ENCODE results near the gene HEXA. TPM values are rescaled to one million over a fixed set of nuclear protein-coding genes. Genes with fewer than 3 reads are reported as not detected.

The HEXA gene
- total RNA-seq, 2 donors from 2014 or later = 67.1 to 97.3 TPM

DNA sequence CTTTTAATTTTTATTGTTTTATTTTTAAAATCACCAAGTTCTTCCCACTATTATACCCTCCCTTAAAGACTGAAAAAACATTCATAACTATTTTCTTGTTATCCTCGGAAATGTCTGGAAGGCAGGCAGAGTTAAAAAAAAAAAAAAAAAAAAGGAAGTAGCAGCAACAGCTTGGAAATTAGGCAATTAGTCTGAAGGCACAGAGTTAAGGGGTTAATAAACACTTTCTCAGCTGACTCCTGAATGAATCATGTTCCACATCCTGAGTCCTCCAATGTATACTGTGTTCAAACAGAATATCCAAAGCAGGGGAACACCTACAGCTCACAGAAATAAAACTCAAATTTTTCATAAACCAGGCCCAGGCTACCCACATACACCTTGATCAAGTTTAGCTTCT, 5.8 kb downstream of the HEXA start:
- Histone ChIP-seq H3K4me1 (no peaks in the 10 kb centered on the region), H3K4me3 (no peak overlapping the region), H3K27ac (no peak overlapping the region), H3K36me3 (no peaks in the 10 kb centered on the region), H3K27me3 (no peaks in the 10 kb centered on the region), H3K9me3 (no peaks in the 10 kb centered on the region), H3K9ac (ENCODE audit: low read depth in 2 of 2, low read length in 2 of 2) (no peak overlapping the region)
- intact Hi-C loops (cut with DNase I) = no loop called here
- no peak for TF ChIP-seq CTCF (IDR thresholded peaks at IDR 0.05)
- DNase-seq = no peak

DNA sequence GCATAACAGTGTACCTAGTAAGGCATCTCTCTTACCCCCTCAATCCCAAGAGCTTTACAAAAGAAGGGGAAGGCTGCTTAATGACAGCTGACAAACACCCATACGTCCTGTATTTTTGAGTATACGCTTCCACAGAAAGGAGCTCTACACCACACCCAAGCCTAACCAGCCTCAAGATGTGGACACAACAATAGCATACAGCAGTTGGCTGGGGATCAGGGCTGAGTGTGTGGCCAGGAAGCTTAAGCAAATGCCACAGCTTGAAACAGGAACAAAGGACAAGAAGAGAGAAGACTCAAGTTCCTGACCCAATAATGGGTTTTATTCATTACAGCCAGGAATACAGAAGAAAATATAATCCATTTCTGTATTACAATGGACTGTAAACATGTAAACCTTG, 6.9 kb downstream of the HEXA start:
- no peaks in the 10 kb centered on the region for H3K27me3 ChIP-seq
- no peak for DNase-seq
- H3K9ac ChIP-seq (ENCODE audit: low read depth in 2 of 2, low read length in 2 of 2) = no peak overlapping the region
- H3K4me1 ChIP-seq = no peaks in the 10 kb centered on the region
- no peak overlapping the region for H3K27ac ChIP-seq
- no peak for TF ChIP-seq CTCF (IDR thresholded peaks at IDR 0.05)
- no peaks in the 10 kb centered on the region for H3K9me3 ChIP-seq
- no peak overlapping the region for H3K4me3 ChIP-seq
- no peaks in the 10 kb centered on the region for H3K36me3 ChIP-seq
- intact Hi-C loops (cut with DNase I) = no loop called here

GRCh38 chr15:72368325-72368724, 7.5 kb downstream of the HEXA start:
- intact Hi-C loops (cut with DNase I) = no loop called here
- no peaks in the 10 kb centered on the region for H3K27me3 ChIP-seq
- DNase-seq = no peak
- H3K4me1 ChIP-seq = no peaks in the 10 kb centered on the region
- no peak overlapping the region for H3K4me3 ChIP-seq
- no peak for TF ChIP-seq CTCF (IDR thresholded peaks at IDR 0.05)
- H3K36me3 ChIP-seq = no peaks in the 10 kb centered on the region
- H3K27ac ChIP-seq = no peak overlapping the region
- H3K9me3 ChIP-seq = no peaks in the 10 kb centered on the region
- no peak overlapping the region for H3K9ac ChIP-seq (ENCODE audit: low read depth in 2 of 2, low read length in 2 of 2)

- intact Hi-C loops (cut with DNase I) = no loop called here
- Histone ChIP-seq H3K4me3 (no peak overlapping the region), H3K36me3 (no peaks in the 10 kb centered on the region), H3K4me1 (no peaks in the 10 kb centered on the region), H3K27me3 (no peaks in the 10 kb centered on the region), H3K9me3 (no peaks in the 10 kb centered on the region), H3K9ac (ENCODE audit: low read depth in 2 of 2, low read length in 2 of 2) (no peak overlapping the region), H3K27ac (no peak overlapping the region)
- no peak for DNase-seq
- TF ChIP-seq CTCF (IDR thresholded peaks at IDR 0.05) = no peak
Observed at GRCh38 chr15:72365844-72366243, 10.0 kb downstream of the HEXA start.

GRCh38 chr15:72361176-72361575, 14.6 kb downstream of the HEXA start:
- intact Hi-C loops (cut with DNase I) = no loop called here
- Histone ChIP-seq H3K27ac (no peak overlapping the region), H3K4me3 (no peak overlapping the region), H3K4me1 (no peaks in the 10 kb centered on the region), H3K9ac (ENCODE audit: low read depth in 2 of 2, low read length in 2 of 2) (no peak overlapping the region), H3K36me3 (no peaks in the 10 kb centered on the region), H3K9me3 (no peaks in the 10 kb centered on the region), H3K27me3 (no peaks in the 10 kb centered on the region)
- no peak for DNase-seq
- TF ChIP-seq CTCF (IDR thresholded peaks at IDR 0.05) = no peak
